ENCODE data around the gene NOC3L. TPM values are rescaled to one million over a fixed set of nuclear protein-coding genes. Genes with fewer than 3 reads are reported as not detected.
"Not testable (repeated sequence)": the region's sequence is repeated elsewhere in the genome, so short reads cannot be mapped to it uniquely, and the experiment has no call there.

Gene NOC3L
- total and polyA plus RNA-seq, 4 donors = 3.6 to 14.7 (median 7.2) TPM

- no peak for DNase-seq (ENCODE audit: low spot score)
- no peaks in the 10 kb centered on the region for H3K9me3 ChIP-seq (ENCODE audit: control insufficient read depth in 4 of 4, low read length in 3 of 4)
- WGBS = 68% methylated on average over 12 of the region's 12 CpGs
- TF ChIP-seq NR2F2 (IDR thresholded peaks at IDR 0.05) = no peak
- TF ChIP-seq, protein P1, sequence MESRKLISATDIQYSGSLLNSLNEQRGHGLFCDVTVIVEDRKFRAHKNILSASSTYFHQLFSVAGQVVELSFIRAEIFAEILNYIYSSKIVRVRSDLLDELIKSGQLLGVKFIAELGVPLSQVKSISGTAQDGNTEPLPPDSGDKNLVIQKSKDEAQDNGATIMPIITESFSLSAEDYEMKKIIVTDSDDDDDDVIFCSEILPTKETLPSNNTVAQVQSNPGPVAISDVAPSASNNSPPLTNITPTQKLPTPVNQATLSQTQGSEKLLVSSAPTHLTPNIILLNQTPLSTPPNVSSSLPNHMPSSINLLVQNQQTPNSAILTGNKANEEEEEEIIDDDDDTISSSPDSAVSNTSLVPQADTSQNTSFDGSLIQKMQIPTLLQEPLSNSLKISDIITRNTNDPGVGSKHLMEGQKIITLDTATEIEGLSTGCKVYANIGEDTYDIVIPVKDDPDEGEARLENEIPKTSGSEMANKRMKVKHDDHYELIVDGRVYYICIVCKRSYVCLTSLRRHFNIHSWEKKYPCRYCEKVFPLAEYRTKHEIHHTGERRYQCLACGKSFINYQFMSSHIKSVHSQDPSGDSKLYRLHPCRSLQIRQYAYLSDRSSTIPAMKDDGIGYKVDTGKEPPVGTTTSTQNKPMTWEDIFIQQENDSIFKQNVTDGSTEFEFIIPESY (IDR thresholded peaks at IDR 0.05) = no peak
- no peak for TF ChIP-seq MAX (IDR thresholded peaks at IDR 0.05)
- TF ChIP-seq ATF3 (IDR thresholded peaks at IDR 0.05) = no peak
- no peak for TF ChIP-seq CTCF (IDR thresholded peaks at IDR 0.05; ENCODE audit: low read depth, low read length, missing input control)
- no peaks in the 10 kb centered on the region for H3K36me3 ChIP-seq (ENCODE audit: control insufficient read depth in 4 of 4, insufficient read depth in 3 of 4, low read depth in 1 of 4, low read length in 3 of 4)
- no peaks in the 10 kb centered on the region for H3K27me3 ChIP-seq (ENCODE audit: control insufficient read depth in 4 of 4, insufficient read depth in 4 of 4, low read length in 3 of 4)
- H3K9ac ChIP-seq (ENCODE audit: low read depth in 1 of 2, low read length in 2 of 2) = no peak overlapping the region
- H3K4me3 ChIP-seq (ENCODE audit: low read depth in 1 of 3, low read length in 3 of 3) = no peak overlapping the region
- H3K27ac ChIP-seq (ENCODE audit: low read depth in 1 of 2, low read length in 2 of 2) = no peak overlapping the region
- H3K4me1 ChIP-seq (ENCODE audit: control insufficient read depth in 4 of 4, insufficient read depth in 4 of 4, low read length in 3 of 4) = peaks cover 0 to 4% (median 0%) of the 10 kb centered on the region in 4 donors
Observed at GRCh38 chr10:94397549-94398370, 35.0 kb upstream of the NOC3L start.

DNA sequence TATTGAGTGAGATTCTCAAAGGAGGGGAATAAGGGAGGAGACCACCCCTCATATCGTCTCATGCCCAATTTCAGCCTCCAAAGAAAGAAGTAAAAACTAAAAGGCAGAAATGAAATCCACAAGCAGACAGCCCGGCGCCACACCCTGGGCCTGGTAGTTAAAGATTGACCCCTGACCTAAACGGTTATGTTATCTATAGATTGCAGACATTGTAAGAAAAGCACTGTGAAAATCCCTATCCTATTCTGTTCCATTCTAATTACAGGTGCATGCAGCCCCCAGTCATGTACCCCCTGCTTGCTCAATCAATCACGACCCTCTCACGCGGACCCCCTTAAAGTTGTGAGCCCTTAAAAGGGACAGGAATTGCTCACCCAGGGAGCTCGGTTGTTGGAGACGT is 29.4 kb upstream of the NOC3L start:
- 83% methylated on average over 9 of the region's 9 CpGs for WGBS
- H3K27ac ChIP-seq (ENCODE audit: low read depth in 1 of 2, low read length in 2 of 2); DNase-seq (ENCODE audit: low spot score): not testable (repeated sequence)

GRCh38 chr10:94385733-94386132 is 23.0 kb upstream of the NOC3L start:
- not testable (repeated sequence) for H3K4me3 ChIP-seq (ENCODE audit: low read depth in 1 of 3, low read length in 3 of 3); H3K27me3 ChIP-seq (ENCODE audit: control insufficient read depth in 4 of 4, insufficient read depth in 4 of 4, low read length in 3 of 4); H3K4me1 ChIP-seq (ENCODE audit: control insufficient read depth in 4 of 4, insufficient read depth in 4 of 4, low read length in 3 of 4); H3K27ac ChIP-seq (ENCODE audit: low read depth in 1 of 2, low read length in 2 of 2); H3K36me3 ChIP-seq (ENCODE audit: control insufficient read depth in 4 of 4, insufficient read depth in 3 of 4, low read depth in 1 of 4, low read length in 3 of 4); H3K9me3 ChIP-seq (ENCODE audit: control insufficient read depth in 4 of 4, low read length in 3 of 4); DNase-seq (ENCODE audit: low spot score); H3K9ac ChIP-seq (ENCODE audit: low read depth in 1 of 2, low read length in 2 of 2)
- WGBS = 97% methylated on average over 3 of the region's 3 CpGs

More for the DNA sequence above, 29.4 kb upstream of the NOC3L start:
- not testable (repeated sequence) for H3K4me3 ChIP-seq (ENCODE audit: low read depth in 1 of 3, low read length in 3 of 3); H3K9me3 ChIP-seq (ENCODE audit: control insufficient read depth in 4 of 4, low read length in 3 of 4); H3K27me3 ChIP-seq (ENCODE audit: control insufficient read depth in 4 of 4, insufficient read depth in 4 of 4, low read length in 3 of 4); H3K9ac ChIP-seq (ENCODE audit: low read depth in 1 of 2, low read length in 2 of 2); H3K4me1 ChIP-seq (ENCODE audit: control insufficient read depth in 4 of 4, insufficient read depth in 4 of 4, low read length in 3 of 4); H3K36me3 ChIP-seq (ENCODE audit: control insufficient read depth in 4 of 4, insufficient read depth in 3 of 4, low read depth in 1 of 4, low read length in 3 of 4)

DNA sequence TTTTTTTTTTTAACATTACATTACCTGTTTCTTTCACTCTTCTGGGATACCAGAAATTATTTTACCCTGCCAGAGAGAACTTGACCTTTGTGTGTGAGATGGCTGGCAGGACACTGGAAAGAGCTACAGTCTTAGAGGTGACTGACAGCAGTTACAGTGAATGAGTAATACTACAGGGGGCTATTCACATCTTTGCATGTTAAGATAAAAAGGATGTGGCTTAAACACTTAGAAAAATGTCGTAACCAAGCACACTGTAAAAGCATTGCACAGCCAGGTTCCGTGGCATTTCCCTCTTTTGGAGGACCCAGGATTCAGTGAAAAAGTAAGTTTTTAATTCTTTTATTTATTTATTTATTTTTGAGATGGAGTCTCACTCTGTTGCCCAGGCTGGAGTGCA is 20.8 kb upstream of the NOC3L start:
- TF ChIP-seq SP1 (IDR thresholded peaks at IDR 0.05) (no peak), RXRA (IDR thresholded peaks at IDR 0.05) (no peak), REST (IDR thresholded peaks at IDR 0.05) (no peak), HNF4G (IDR thresholded peaks at IDR 0.05) (no peak), ATF3 (IDR thresholded peaks at IDR 0.05) (no peak), FOXA1 (IDR thresholded peaks at IDR 0.05) (no peak)
- no peak overlapping the region for H3K4me3 ChIP-seq (ENCODE audit: low read depth in 1 of 3, low read length in 3 of 3)
- no peak overlapping the region for H3K27ac ChIP-seq (ENCODE audit: low read depth in 1 of 2, low read length in 2 of 2)

More for the DNA sequence above, 20.8 kb upstream of the NOC3L start:
- Histone ChIP-seq H3K36me3 (ENCODE audit: control insufficient read depth in 4 of 4, insufficient read depth in 3 of 4, low read depth in 1 of 4, low read length in 3 of 4) (no peaks in the 10 kb centered on the region), H3K4me1 (ENCODE audit: control insufficient read depth in 4 of 4, insufficient read depth in 4 of 4, low read length in 3 of 4) (no peaks in the 10 kb centered on the region), H3K9ac (ENCODE audit: low read depth in 1 of 2, low read length in 2 of 2) (no peak overlapping the region), H3K27me3 (ENCODE audit: control insufficient read depth in 4 of 4, insufficient read depth in 4 of 4, low read length in 3 of 4) (no peaks in the 10 kb centered on the region), H3K9me3 (ENCODE audit: control insufficient read depth in 4 of 4, low read length in 3 of 4) (no peaks in the 10 kb centered on the region)
- 91% methylated on average over 2 of the region's 2 CpGs for WGBS
- no peak for DNase-seq (ENCODE audit: low spot score)

Measured in liver (tissue), 9 donors.